PC-3 (cell line): ENCODE data around the gene PNMA6E.

Experiments used
- EZH2 ChIP-seq: fragments of 300-600 bp; sonication (generic); IDR thresholded peaks from one replicate; pipeline ENCODE4 v1.6.1; 2017; ENCODE audit warnings: antibody characterized with exemption, mild to moderate bottlenecking, low read length; ENCODE audit not compliant: unreplicated experiment
- EZH2phosphoT487 ChIP-seq: fragments of 300-600 bp; sonication (generic); IDR thresholded peaks from 2 replicates; pipeline ENCODE4 v1.6.1; 2018; ENCODE audit warnings: mild to moderate bottlenecking, antibody characterized with exemption, low read length, borderline replicate concordance
- TF ChIP-seq, protein P1 (sequence below): fragments of 300-600 bp; sonication (generic); conservative IDR thresholded peaks from 2 replicates; pipeline ENCODE4 v1.5.1; 2017; ENCODE audit warnings: antibody characterized with exemption, low read depth, mild to moderate bottlenecking, low read length

DNA sequence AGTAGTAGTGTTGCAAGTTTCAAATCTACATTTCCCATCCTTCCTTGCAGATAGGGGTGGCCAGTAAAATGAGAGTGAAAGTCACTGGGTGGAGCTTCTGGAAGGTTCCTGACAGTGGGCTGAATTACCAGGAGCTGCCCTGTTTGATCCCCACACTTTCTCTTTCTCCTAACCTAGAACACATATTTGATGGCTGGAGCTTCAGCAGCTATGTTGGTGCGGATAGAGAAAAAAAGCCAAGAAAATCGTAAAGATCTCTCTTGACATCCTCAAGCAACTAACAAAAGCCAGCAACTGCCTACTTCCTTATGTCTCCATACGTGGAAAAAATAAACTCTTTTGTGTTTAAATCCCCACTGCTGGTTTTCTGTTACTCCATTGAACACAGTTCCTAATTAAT lies 35.0 kb downstream of the PNMA6E start:
- TF ChIP-seq, protein P1, sequence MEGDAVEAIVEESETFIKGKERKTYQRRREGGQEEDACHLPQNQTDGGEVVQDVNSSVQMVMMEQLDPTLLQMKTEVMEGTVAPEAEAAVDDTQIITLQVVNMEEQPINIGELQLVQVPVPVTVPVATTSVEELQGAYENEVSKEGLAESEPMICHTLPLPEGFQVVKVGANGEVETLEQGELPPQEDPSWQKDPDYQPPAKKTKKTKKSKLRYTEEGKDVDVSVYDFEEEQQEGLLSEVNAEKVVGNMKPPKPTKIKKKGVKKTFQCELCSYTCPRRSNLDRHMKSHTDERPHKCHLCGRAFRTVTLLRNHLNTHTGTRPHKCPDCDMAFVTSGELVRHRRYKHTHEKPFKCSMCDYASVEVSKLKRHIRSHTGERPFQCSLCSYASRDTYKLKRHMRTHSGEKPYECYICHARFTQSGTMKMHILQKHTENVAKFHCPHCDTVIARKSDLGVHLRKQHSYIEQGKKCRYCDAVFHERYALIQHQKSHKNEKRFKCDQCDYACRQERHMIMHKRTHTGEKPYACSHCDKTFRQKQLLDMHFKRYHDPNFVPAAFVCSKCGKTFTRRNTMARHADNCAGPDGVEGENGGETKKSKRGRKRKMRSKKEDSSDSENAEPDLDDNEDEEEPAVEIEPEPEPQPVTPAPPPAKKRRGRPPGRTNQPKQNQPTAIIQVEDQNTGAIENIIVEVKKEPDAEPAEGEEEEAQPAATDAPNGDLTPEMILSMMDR = no peak
- TF ChIP-seq EZH2phosphoT487 = no peak
- TF ChIP-seq EZH2 = no peak
